GM12801 (cell line): Measurements from ENCODE around the gene PDF.

ENCODE experiments used
- CTCF ChIP-seq: IDR thresholded peaks from one replicate; pipeline ENCODE4 v1.5.1; 2011; ENCODE audit warnings: control low read depth; ENCODE audit not compliant: insufficient read length; ENCODE audit errors: extremely low read depth

PDF gene

GRCh38 chr16:69330286-69331109 lies at the start of gene PDF:
PDF (minus strand) TSS chr16:69330588; CDS start chr16:69330570, 18 bp downstream.
- TF ChIP-seq CTCF, result no peak

GRCh38 chr16:69378760-69379159 lies 48.4 kb upstream of the PDF start:
- no peak for TF ChIP-seq CTCF

GRCh38 chr16:69378036-69378435 lies 47.6 kb upstream of the PDF start:
- no peak for TF ChIP-seq CTCF

- TF ChIP-seq CTCF, result no peak
Observed at GRCh38 chr16:69376393-69377059, 46.1 kb upstream of the PDF start.

- TF ChIP-seq CTCF, result no peak
Observed at GRCh38 chr16:69373019-69373418, 42.6 kb upstream of the PDF start.

- no peak for TF ChIP-seq CTCF
Observed at GRCh38 chr16:69371564-69371963, 41.2 kb upstream of the PDF start.

- no peak for TF ChIP-seq CTCF
Observed at GRCh38 chr16:69368866-69369265, 38.5 kb upstream of the PDF start.
